IMR-90 (cell line): ENCODE results near the gene CMSS1. TPM values are rescaled to one million over a fixed set of nuclear protein-coding genes. Genes with fewer than 3 reads are reported as not detected.

Experiments used
- ATAC-seq: fragments of 200-7000 bp; cut with Tn5 transposase; 2 replicates; pipeline ENCODE4 v1.9.1; 2020; ENCODE audit warnings: low read depth, mild to moderate bottlenecking, moderate library complexity
- BruUV-seq: library from RNA; stranded (reverse); fragments of 400-500 nt; replicated peaks from 2 replicates; lab custom pipeline; 2021; lab: Mats Ljungman, UMichigan
- CTCF ChIA-PET: fragments of 300-600 bp; formaldehyde crosslinking; extraction: SDS; loops from one replicate; lab custom pipeline; 2021; ENCODE audit warnings: antibody characterized with exemption; lab: Yijun Ruan, JAX
- POLR2A ChIA-PET: fragments of 300-600 bp; sonication (Branson Sonifier 250); formaldehyde crosslinking; loops from one replicate; lab custom pipeline; 2022; ENCODE audit warnings: antibody characterized with exemption; ENCODE audit not compliant: unreplicated experiment; lab: Charles Lee
- DNase-seq: peaks from one replicate; pipeline ENCODE4 v3.0.0; 2013
- H2AFZ ChIP-seq: replicated peaks from 2 replicates; pipeline ENCODE3; 2013; ENCODE audit warnings: low read length, mild to moderate bottlenecking; ENCODE audit not compliant: poor library complexity
- H2AK5ac ChIP-seq: 2 replicates; pipeline ENCODE4 v1.6.1; 2013; ENCODE audit warnings: low read depth, low read length, inconsistent platforms
- H2AK9ac ChIP-seq: replicated peaks from 2 replicates; pipeline ENCODE3; 2013; ENCODE audit warnings: mild to moderate bottlenecking, low read depth, low read length, moderate library complexity; ENCODE audit not compliant: poor library complexity
- H2BK120ac ChIP-seq: 2 replicates; pipeline ENCODE4 v1.6.1; 2013; ENCODE audit warnings: low read depth, low read length, inconsistent platforms
- H2BK15ac ChIP-seq: 3 replicates; pipeline ENCODE4 v1.6.1; 2013; ENCODE audit warnings: low read depth, low read length, inconsistent platforms
- H2BK20ac ChIP-seq: 2 replicates; pipeline ENCODE4 v1.6.1; 2013; ENCODE audit warnings: low read depth, mild to moderate bottlenecking, inconsistent platforms, low read length, moderate library complexity
- H2BK5ac ChIP-seq: 2 replicates; pipeline ENCODE4 v1.6.1; 2013; ENCODE audit warnings: mild to moderate bottlenecking, low read depth, low read length, inconsistent platforms; ENCODE audit not compliant: poor library complexity, severe bottlenecking
- H3K14ac ChIP-seq: replicated peaks from 2 replicates; pipeline ENCODE4 v1.6.1; 2013; ENCODE audit warnings: low read depth, low read length, inconsistent platforms
- H3K18ac ChIP-seq: 2 replicates; pipeline ENCODE4 v1.6.1; 2013; ENCODE audit warnings: low read depth, low read length, control low read depth
- H3K23ac ChIP-seq: 2 replicates; pipeline ENCODE4 v1.6.1; 2013; ENCODE audit warnings: low read depth, low read length, inconsistent platforms
- H3K27ac ChIP-seq: 2 replicates; pipeline ENCODE4 v1.5.1; 2013; ENCODE audit warnings: mild to moderate bottlenecking, control low read depth, low read length; ENCODE audit not compliant: insufficient read depth
- H3K27me3 ChIP-seq: 2 replicates; pipeline ENCODE4 v1.6.1; 2013; ENCODE audit warnings: low read length; ENCODE audit not compliant: control insufficient read depth, insufficient read depth
- H3K36me3 ChIP-seq: 2 replicates; pipeline ENCODE4 v1.6.1; 2013; ENCODE audit warnings: low read length, mixed read lengths; ENCODE audit not compliant: control insufficient read depth, insufficient read depth
- H3K4ac ChIP-seq: 2 replicates; pipeline ENCODE4 v1.6.1; 2013; ENCODE audit warnings: low read depth, low read length, inconsistent platforms
- H3K4me1 ChIP-seq: 2 replicates; pipeline ENCODE4 v1.6.1; 2013; ENCODE audit warnings: low read length, mixed read lengths; ENCODE audit not compliant: control insufficient read depth, insufficient read depth
- H3K4me2 ChIP-seq: 2 replicates; pipeline ENCODE4 v1.6.1; 2013; ENCODE audit warnings: low read depth, mild to moderate bottlenecking, control low read depth, low read length, moderate library complexity
- H3K4me3 ChIP-seq: 2 replicates; pipeline ENCODE4 v1.5.1; 2013; ENCODE audit warnings: low read depth, mild to moderate bottlenecking, control low read depth, low read length, moderate library complexity; ENCODE audit not compliant: insufficient read depth
- H3K56ac ChIP-seq: 2 replicates; pipeline ENCODE4 v1.6.1; 2013; ENCODE audit warnings: low read length, inconsistent platforms; ENCODE audit not compliant: insufficient read depth; ENCODE audit errors: extremely low read depth
- H3K79me1 ChIP-seq, 2 experiments: 2 replicates each; pipeline ENCODE4 v1.6.1; 2013; ENCODE audit warnings: low read length in 2 of 2, inconsistent platforms in 1 of 2, low read depth in 1 of 2
- H3K9ac ChIP-seq: 2 replicates; pipeline ENCODE4 v1.6.1; 2013; ENCODE audit warnings: low read depth, low read length, control low read depth
- H3K9me1 ChIP-seq: 2 replicates; pipeline ENCODE4 v1.6.1; 2013; ENCODE audit warnings: low read length, inconsistent platforms; ENCODE audit not compliant: insufficient read depth
- H3K9me3 ChIP-seq: 2 replicates; pipeline ENCODE4 v1.6.1; 2013; ENCODE audit warnings: low read length; ENCODE audit not compliant: control insufficient read depth, insufficient read depth
- H4K20me1 ChIP-seq: 2 replicates; pipeline ENCODE4 v1.6.1; 2013; ENCODE audit warnings: low read length, inconsistent platforms; ENCODE audit not compliant: insufficient read depth
- H4K5ac ChIP-seq: 2 replicates; pipeline ENCODE4 v1.6.1; 2013; ENCODE audit warnings: mild to moderate bottlenecking, low read depth, low read length, control low read depth
- H4K8ac ChIP-seq, 2 experiments: 2 replicates each; pipeline ENCODE4 v1.6.1; 2013; ENCODE audit warnings: low read depth in 2 of 2, low read length in 2 of 2, control low read depth in 1 of 2, inconsistent platforms in 1 of 2
- H4K91ac ChIP-seq: 2 replicates; pipeline ENCODE4 v1.6.1; 2013; ENCODE audit warnings: low read depth, low read length, inconsistent platforms; ENCODE audit not compliant: insufficient read depth
- BHLHE40 ChIP-seq: fragments of 150-350 bp; IDR thresholded peaks from 2 replicates; pipeline ENCODE4 v1.6.1; 2016; ENCODE audit warnings: mild to moderate bottlenecking, low read depth, low read length
- CEBPB ChIP-seq: IDR thresholded peaks from 2 replicates; pipeline ENCODE4 v1.6.1; 2012; ENCODE audit warnings: low read depth, low read length, improper control_type of control experiment
- CHD1 ChIP-seq: IDR thresholded peaks from 2 replicates; pipeline ENCODE4 v1.6.1; 2012; ENCODE audit warnings: low read depth, low read length, improper control_type of control experiment
- FOS ChIP-seq: fragments of 150-350 bp; IDR thresholded peaks from 2 replicates; pipeline ENCODE4 v1.6.1; 2016; ENCODE audit warnings: low read depth, low read length
- MAFK ChIP-seq: IDR thresholded peaks from 2 replicates; pipeline ENCODE4 v1.6.1; 2012; ENCODE audit warnings: low read depth, low read length, improper control_type of control experiment
- MAZ ChIP-seq: IDR thresholded peaks from 2 replicates; pipeline ENCODE4 v1.6.1; 2012; ENCODE audit warnings: low read depth, mild to moderate bottlenecking, low read length, improper control_type of control experiment, moderate library complexity, borderline replicate concordance
- MXI1 ChIP-seq: IDR thresholded peaks from 2 replicates; pipeline ENCODE4 v1.6.1; 2012; ENCODE audit warnings: low read depth, mild to moderate bottlenecking, low read length, moderate library complexity, borderline replicate concordance
- NFE2L2 ChIP-seq: fragments of 150-350 bp; IDR thresholded peaks from 2 replicates; pipeline ENCODE4 v1.6.1; 2016; ENCODE audit warnings: low read depth, mild to moderate bottlenecking, low read length
- POLR2A ChIP-seq: IDR thresholded peaks from 2 replicates; pipeline ENCODE4 v1.6.1; 2012; ENCODE audit warnings: mild to moderate bottlenecking, low read depth, low read length
- RAD21 ChIP-seq: IDR thresholded peaks from 2 replicates; pipeline ENCODE4 v1.6.1; 2012; ENCODE audit warnings: low read length, improper control_type of control experiment
- RCOR1 ChIP-seq: IDR thresholded peaks from 2 replicates; pipeline ENCODE4 v1.6.1; 2012; ENCODE audit warnings: mild to moderate bottlenecking, low read length, improper control_type of control experiment; ENCODE audit not compliant: insufficient replicate concordance
- RFX5 ChIP-seq: IDR thresholded peaks from 2 replicates; pipeline ENCODE4 v1.8.0; 2012; ENCODE audit warnings: low read depth, mild to moderate bottlenecking, low read length, moderate library complexity
- SMC3 ChIP-seq: fragments of 150-350 bp; IDR thresholded peaks from 2 replicates; pipeline ENCODE4 v1.6.1; 2016; ENCODE audit warnings: low read depth, mild to moderate bottlenecking, antibody characterized with exemption, low read length, moderate library complexity
- WGBS, 2 experiments: methylation state at CpG; one replicate each; pipeline versions ENCODE4 v1.1.5 to v1.1.7; 2013; ENCODE audit warnings: missing lambda C conversion rate in 2 of 2; ENCODE audit not compliant: insufficient read length in 1 of 2; ENCODE audit errors: extremely low coverage in 2 of 2; 5-methylcytosine and 5-hydroxymethylcytosine counted together
- dilution Hi-C: fragments of 300-500 bp; cut with HindIII; formaldehyde crosslinking; loops from one replicate; pipeline ENCODE4 v1.14.3; 2018; ENCODE audit warnings: low sequenced_read_pairs; ENCODE audit not compliant: unreplicated experiment
- in situ Hi-C: fragments of 300-500 bp; cut with MboI; formaldehyde crosslinking; loops from 3 replicates; pipeline ENCODE4 v1.14.3; 2019; ENCODE audit warnings: low sequenced_read_pairs, inconsistent platforms, mixed read lengths
- intact Hi-C: fragments of 100-400 bp; cut with micrococcal nuclease; formaldehyde crosslinking; loops from 2 replicates; pipeline ENCODE4 v1.10.0; 2022
- polyA plus RNA-seq, 3 experiments: library from polyadenylated mRNA; depleted of rRNA; stranded (reverse); fragments of >200 nt; gene quantifications; 2 replicates each; pipeline ENCODE4 v1.2.3, GENCODE V29; 2012; ENCODE audit warnings: low replicate concordance in 1 of 3
- total RNA-seq: library from RNA; depleted of rRNA; stranded (reverse); fragments of >200 nt; gene quantifications from 2 replicates; pipeline ENCODE4 v1.2.3, GENCODE V29; 2012
- TF ChIP-seq, protein P1 (sequence below): fragments of 150-350 bp; IDR thresholded peaks from 2 replicates; pipeline ENCODE4 v1.6.1; 2017; ENCODE audit warnings: mild to moderate bottlenecking, antibody characterized with exemption, low read length, low read depth
- TF ChIP-seq, protein P2 (sequence below): conservative IDR thresholded peaks from 2 replicates; pipeline ENCODE4 v1.5.1; 2012; ENCODE audit warnings: mild to moderate bottlenecking, low read depth, low read length, improper control_type of control experiment
- TF ChIP-seq, protein P3 (sequence below): fragments of 150-350 bp; IDR thresholded peaks from 2 replicates; pipeline ENCODE4 v1.6.1; 2016; ENCODE audit warnings: low read depth, mild to moderate bottlenecking, low read length, moderate library complexity, borderline replicate concordance

The CMSS1 gene
- total and polyA plus RNA-seq, 2 of the 4 experiments (the other 2 are of a cell fraction) = 12.5 to 13.6 TPM

DNA sequence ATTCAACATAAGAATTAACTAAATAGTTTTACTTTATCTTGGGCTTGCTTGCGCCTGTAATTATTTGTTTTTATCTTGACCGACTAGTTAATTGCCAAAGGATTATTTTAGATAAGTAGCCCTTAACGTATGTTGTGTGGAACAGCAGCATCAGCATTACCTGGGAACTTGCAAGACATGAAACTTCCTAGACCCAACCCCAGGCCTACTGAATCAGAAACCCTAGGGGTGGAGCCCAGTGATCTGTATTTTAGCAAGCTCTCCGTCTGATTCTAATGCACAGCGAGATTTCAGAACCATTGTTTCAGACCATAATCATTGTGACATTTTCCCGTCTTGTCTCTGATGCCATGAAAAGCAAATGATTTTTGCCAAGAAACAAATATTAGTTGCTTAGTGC lies 265.5 kb downstream of the CMSS1 start:
- no peak overlapping the region for H4K91ac ChIP-seq
- no peak overlapping the region for H4K8ac ChIP-seq
- ATAC-seq (no peak), DNase-seq (no peak)
- no peak overlapping the region for H2BK5ac ChIP-seq
- H3K27me3 ChIP-seq = no peaks in the 10 kb centered on the region
- H2BK120ac ChIP-seq = no peak overlapping the region
- intact Hi-C loops = loop anchor here (5.0 kb wide), 1 partner anchor 314 kb away; no protein-coding TSS in a partner anchor
- H3K9me1 ChIP-seq = no peaks in the 10 kb centered on the region
- dilution Hi-C loops = no loop called here
- TF ChIP-seq, protein P1, sequence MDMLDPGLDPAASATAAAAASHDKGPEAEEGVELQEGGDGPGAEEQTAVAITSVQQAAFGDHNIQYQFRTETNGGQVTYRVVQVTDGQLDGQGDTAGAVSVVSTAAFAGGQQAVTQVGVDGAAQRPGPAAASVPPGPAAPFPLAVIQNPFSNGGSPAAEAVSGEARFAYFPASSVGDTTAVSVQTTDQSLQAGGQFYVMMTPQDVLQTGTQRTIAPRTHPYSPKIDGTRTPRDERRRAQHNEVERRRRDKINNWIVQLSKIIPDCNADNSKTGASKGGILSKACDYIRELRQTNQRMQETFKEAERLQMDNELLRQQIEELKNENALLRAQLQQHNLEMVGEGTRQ = no peak
- TF ChIP-seq FOS (no peak), MAZ (no peak), CHD1 (no peak), BHLHE40 (no peak), RAD21 (no peak), MAFK (no peak), MXI1 (no peak), POLR2A (no peak), CEBPB (no peak), RFX5 (no peak), RCOR1 (no peak), NFE2L2 (no peak), SMC3 (no peak)
- TF ChIP-seq, protein P2, sequence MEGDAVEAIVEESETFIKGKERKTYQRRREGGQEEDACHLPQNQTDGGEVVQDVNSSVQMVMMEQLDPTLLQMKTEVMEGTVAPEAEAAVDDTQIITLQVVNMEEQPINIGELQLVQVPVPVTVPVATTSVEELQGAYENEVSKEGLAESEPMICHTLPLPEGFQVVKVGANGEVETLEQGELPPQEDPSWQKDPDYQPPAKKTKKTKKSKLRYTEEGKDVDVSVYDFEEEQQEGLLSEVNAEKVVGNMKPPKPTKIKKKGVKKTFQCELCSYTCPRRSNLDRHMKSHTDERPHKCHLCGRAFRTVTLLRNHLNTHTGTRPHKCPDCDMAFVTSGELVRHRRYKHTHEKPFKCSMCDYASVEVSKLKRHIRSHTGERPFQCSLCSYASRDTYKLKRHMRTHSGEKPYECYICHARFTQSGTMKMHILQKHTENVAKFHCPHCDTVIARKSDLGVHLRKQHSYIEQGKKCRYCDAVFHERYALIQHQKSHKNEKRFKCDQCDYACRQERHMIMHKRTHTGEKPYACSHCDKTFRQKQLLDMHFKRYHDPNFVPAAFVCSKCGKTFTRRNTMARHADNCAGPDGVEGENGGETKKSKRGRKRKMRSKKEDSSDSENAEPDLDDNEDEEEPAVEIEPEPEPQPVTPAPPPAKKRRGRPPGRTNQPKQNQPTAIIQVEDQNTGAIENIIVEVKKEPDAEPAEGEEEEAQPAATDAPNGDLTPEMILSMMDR = no peak
- TF ChIP-seq, protein P3, sequence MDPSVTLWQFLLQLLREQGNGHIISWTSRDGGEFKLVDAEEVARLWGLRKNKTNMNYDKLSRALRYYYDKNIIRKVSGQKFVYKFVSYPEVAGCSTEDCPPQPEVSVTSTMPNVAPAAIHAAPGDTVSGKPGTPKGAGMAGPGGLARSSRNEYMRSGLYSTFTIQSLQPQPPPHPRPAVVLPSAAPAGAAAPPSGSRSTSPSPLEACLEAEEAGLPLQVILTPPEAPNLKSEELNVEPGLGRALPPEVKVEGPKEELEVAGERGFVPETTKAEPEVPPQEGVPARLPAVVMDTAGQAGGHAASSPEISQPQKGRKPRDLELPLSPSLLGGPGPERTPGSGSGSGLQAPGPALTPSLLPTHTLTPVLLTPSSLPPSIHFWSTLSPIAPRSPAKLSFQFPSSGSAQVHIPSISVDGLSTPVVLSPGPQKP = no peak
- in situ Hi-C loops = no loop called here
- no peak overlapping the region for H3K4me2 ChIP-seq
- no peaks in the 10 kb centered on the region for H3K36me3 ChIP-seq
- H2BK20ac ChIP-seq = no peak overlapping the region
- H3K4me1 ChIP-seq = peaks cover 10% of the 10 kb centered on the region
- H3K79me1 ChIP-seq = no peaks in the 10 kb centered on the region
- no peak overlapping the region for H3K4me3 ChIP-seq
- H4K20me1 ChIP-seq = no peaks in the 10 kb centered on the region
- H2AFZ ChIP-seq = no peak overlapping the region
- H3K9me3 ChIP-seq = no peaks in the 10 kb centered on the region
- H3K14ac ChIP-seq = no peak overlapping the region
- H2AK5ac ChIP-seq = no peak overlapping the region
- ChIA-PET CTCF (no interaction called here), POLR2A (interaction anchor here (0.6 to 1.4 kb wide), 2 partner anchors 9 to 240 kb away, joined by 4 read pairs; no protein-coding TSS in a partner anchor)
- no peak overlapping the region for H3K56ac ChIP-seq
- no peak overlapping the region for H3K27ac ChIP-seq
- no peak overlapping the region for H3K4ac ChIP-seq
- H3K9ac ChIP-seq = no peak overlapping the region
- H2BK15ac ChIP-seq = no peak overlapping the region
- H3K23ac ChIP-seq = no peak overlapping the region
- no TSS peak for BruUV-seq
- 94% methylated on average over 2 of the region's 6 CpGs; no CpG with 5 or more reads in 1 of the 2 experiments for WGBS, 2 experiments
- H4K5ac ChIP-seq = no peak overlapping the region; the same call in 1 of the 2 replicates
- H2AK9ac ChIP-seq = no peak overlapping the region
- no peak overlapping the region for H3K18ac ChIP-seq
